Stimulated activated CD8-positive, alpha-beta memory T cell treated with anti-CD3 and anti-CD28 coated beads, Interleukin-15, amount 100 ng/mL, for 48 hours (primary cell): ENCODE data around the gene LRGUK.
"Not testable (repeated sequence)": the region's sequence is repeated elsewhere in the genome, so short reads cannot be mapped to it uniquely, and the experiment has no call there.

Experiments
- DNase-seq, 2 donors: peaks; one replicate each; pipeline ENCODE4 v3.0.0-alpha.2; 2020; ENCODE audit warnings: low read depth in 2 of 2

Gene LRGUK

DNA sequence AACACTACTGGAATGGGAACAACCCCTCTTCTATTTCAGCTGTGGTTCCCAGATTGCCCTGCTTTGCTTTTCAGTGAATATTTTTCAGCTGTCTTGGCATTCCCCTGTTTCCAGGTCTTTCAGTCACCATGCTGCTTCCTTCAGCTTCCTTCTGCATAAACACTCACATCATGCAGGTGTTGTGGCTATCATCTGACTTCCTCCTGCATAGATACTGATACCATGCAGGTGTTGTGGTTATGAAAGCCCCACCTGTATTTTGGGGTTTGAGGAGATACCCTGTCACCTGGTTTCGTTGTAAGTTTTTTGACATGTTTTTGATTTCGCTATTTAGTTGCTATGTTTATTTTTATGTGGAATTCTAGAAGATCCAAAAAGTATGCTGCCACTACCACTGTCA is 118.1 kb downstream of the LRGUK start:
- DNase-seq, result no peak

DNA sequence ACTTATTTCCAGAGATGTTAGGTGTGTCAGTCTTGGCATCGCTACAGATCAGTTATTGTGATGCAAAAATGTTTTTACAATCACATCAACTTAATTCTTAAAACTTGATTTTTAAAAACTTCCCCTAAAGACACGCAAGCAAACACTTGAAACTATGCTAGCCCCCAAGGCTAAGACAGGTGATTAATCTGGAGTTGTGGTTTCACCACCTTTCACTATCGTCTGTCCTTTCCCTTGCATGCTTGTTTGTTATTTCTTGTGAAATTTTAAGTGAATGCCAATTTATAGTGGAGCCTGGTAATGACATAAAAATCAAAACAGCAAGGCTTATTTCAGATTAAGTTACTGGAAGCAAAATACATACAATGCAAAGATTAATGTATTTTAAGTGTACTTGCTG is 119.2 kb downstream of the LRGUK start:
- DNase-seq, result no peak

DNA sequence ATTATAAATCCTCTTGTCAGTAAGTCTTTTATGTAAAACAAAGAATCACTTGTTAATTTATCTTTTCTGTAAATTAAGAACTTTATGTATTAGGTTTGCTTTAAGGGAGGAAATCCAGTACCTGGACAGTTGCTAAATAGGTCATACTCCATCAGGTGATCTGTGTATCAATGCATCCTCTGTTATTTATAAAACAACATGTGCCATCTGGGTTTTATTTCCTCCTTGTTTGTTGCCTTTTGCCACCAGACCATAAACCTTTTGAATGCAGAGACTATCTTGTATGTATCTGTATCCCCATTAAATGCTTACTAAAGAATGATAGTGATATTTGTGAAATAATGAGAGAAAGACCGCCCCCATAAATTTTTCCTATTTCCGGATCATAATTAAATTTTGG is 119.6 kb downstream of the LRGUK start:
- DNase-seq, result no peak

DNA sequence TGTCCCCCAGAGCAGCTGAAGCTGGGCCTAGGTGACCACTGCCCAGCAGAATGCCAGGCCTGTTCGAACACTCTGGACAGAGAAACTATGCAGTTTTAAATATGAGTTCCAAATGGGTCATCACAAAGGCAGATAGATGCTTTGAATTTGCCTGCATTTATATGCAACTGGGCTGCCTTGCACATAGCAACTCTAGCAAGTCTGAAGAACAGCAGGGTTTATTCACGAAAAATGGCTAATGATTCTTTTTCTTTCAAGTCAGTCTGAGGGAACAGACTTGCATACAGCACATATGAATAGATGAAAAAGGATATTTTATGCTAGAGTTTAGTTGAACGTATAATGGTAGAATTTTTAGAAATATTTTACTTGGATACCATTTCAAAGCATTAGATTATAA is 121.1 kb downstream of the LRGUK start:
- DNase-seq, result no peak

DNA sequence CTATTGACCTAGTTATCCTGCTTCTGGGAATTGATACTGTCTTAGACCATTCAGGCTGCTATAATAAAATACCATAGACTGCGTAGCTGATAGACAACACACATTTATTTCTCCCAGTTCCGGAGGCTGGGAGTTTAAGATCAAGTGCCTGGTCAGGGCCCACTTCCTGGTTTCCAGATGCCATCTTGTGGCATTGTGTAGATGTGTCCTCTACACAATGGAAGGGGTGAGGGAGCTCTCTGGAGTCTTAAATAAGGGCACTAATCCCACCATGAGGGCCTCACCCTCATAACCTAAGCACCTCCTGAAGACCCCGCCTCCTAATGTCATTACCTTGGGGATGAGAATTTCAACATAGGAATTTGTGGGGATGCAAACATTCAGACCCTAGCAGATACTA is 127.2 kb downstream of the LRGUK start:
- no peak for DNase-seq

DNA sequence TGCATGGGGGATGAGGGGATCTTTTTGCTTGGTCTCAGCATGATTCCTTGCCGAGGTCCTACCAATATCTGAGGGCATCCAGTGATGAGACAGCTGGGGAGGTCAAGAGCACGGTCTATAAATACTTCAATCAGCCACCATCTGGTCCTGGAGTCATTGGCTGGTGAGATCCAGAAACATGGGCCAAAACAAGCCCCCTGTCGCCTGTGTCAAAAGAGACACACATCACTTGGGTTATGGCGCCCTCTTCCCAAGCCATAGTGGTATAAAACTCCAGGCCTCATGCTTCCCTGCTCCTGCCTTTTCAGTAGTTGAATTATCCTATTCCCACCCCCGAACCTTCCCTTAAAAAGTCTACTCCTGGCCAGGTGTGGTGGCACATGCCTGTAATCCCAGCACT is 128.7 kb downstream of the LRGUK start:
- DNase-seq, result no peak

DNA sequence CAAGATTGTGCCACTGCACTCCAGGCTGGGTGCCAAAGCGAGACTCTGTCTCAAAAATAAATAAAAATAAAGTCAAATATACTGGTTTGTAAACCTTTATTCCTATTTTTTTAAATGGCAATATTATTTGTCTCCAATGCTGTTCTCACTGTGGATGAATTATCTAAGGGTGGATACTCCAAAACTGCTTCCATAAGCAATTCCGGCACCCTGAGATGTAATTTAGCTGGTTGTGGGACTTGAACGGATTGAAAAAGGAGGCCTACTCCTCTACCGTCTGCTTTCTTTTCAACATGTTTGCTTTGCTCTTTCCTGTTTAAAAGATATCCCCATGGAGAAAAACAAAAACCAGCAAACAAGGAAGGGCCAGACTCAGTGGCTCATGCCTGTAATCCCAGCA is 135.2 kb downstream of the LRGUK start:
- no peak for DNase-seq

DNA sequence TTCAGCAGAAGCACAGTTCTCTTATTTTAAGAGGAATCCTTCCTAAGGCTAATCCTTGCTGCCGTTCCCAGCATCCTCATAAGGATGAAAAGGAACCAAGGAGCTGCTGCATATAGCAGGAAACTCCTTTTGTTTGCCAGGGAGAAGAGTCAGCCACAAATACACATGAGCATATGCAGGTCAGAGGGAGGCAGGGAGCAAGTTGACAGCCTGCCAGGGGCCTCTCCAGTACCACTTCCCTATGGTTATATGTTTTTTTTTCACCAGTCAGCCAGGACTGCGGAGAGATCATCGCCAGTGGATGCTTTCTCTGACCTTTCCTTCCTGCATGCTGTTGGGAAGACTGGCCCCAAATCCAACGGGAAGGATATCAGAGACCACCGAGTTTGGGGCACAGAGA is 149.8 kb downstream of the LRGUK start:
- DNase-seq, result no peak

DNA sequence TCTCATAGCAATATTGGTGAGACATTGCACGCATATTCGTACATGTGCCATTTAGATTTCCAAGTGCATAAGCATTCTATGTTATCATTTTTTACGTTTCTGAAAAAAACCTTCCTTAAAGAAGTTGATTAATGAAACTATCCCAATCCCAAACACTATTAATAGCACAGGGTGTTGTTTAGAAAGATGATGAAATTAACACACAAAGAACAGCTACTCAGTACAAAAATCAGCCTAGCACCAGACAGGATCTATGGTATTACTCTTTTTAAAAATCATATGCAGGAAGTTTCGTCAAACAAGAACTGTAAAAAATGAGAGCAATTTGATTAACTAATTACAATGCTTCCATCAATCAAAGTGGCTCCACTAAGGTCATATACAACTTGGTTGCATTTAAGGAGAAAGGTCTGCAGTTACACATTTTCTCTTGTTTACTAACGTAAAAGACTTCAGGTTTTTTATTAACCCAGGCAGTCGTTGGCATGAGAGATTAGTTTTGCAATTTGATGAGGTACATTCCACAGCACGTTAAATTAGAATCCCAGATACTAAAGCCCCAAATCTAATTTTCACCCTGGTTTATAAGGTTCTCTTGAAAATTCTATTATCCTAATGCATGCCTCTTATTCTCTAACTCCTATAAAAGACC is 151.5 kb downstream of the LRGUK start:
- no peak for DNase-seq

DNA sequence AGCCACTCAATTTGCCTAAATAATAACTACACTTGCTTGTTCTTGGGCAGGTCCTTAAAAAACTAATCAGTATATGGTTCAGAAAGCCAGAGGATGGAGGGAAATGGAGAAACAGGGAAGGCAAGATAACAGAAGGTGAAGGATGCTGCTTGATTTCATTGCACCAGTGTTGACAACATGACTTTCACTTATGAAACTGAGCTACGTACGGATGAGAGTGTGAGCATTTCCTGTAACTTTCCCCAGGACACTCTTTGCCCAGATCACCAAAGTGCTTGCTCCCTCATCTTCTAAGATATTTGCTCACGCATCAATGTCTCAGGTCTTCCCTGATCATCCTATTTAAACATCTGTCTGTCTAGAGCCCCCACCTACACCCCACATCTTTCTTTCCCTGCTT is 152.2 kb downstream of the LRGUK start:
- DNase-seq, result no peak

DNA sequence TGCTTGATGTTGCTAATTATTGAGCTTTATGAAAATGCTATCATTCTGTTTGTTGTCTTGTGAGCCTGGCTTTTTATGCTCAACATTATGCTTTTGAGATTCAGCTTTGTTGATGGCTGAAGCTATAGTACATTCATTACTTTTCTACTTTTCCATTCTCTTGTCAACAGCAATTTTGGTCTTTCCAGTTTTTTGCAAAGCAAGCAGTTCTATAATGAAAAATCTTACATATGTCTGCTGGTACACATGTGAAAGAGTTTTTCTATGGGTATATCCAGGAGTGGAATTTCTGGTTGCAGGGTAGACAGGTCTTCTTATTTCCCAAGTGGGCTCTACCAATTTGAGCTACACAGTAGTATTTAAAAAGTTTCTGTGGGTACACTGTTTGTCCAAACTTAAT is 152.8 kb downstream of the LRGUK start:
- no peak for DNase-seq

DNA sequence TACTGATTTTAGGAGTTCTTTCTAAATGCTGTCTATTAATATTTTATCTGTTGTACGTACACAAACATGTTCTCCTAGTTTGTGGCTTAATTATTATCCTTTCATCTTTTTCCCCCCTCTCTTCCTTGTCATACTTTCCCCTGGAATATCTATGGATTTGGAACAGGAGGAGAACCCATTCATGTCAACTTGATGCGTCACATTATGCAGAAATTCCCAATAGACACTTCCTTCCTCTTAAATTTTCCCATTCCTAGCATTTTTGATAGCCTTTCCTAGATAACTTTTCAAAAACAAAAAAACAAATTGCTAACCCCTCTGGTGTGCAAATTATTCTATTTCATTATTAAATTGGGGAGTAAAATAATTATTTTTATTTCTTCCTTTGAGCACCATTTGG is 153.4 kb downstream of the LRGUK start:
- DNase-seq, result no peak

DNA sequence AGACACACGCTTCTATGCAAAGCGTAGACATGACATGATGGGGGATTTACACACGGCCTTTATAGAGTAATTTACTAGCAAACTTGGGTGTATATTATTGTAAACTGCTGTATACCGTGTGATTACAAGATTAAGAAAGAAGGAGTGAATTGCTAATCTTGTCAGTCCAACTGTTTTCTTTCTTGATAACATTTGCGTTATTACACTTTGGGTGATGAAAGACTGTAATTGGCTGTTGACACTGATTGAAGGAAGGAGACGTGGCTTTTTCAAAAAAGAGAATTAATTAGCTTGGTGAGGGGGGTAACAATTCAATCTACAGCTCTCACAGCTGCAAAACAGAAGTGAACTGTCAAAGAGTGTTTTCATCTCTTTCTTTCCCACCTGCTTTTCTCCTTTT is 156.9 kb downstream of the LRGUK start:
- no peak for DNase-seq

DNA sequence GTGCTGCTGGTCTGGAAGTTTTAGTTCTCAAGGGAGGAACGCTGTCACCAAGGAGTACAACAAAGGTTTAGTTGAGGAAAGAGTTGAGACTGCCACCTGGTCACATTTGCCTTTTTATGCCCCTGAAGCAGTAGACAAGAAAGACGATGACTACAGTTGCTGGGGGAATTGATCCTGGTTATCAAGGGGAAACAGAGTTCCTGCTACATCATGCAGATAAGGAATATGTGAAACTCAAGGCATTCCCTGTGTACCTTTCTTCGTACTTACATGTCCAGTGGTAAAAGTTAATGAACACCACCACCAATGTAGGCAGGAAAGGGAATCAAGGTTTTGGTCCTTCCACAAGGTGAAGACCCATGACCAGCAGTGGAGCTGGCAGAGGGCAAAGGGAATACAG is 157.8 kb downstream of the LRGUK start:
- DNase-seq, result no peak

DNA sequence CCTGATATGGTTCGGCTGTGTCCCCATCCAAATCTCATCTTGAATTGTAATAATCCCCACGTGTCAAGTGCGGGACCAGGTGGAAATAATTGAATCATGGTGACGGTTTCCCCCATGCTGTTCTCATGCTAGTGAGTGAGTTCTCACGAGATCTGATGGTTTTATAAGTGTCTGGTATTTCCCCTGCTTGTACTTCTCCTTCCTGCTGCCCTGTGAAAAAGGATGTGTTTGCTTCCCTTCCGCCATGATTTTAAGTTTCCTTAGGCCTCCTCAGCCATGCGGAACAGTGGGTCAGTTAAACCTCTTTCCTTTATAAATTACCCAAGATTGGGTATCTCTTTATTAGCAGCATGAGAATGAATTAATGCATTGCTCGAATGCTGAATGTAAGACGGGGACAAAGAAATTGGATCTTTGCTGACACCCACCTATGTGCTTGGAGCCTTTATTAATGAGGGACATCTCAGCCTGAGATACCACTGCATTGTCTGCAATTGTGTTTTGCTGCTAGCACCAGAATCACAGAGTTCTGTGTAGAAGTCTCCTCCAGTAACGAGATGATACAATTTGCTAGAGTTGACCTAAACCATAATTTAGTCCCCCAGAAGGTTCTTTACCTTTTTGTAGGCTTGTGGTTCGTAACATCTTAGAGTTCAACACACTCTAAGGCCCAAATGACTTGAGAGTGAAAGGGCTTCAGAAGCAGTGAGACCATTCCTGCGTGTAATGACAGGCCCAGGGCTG is 160.9 kb downstream of the LRGUK start:
- no peak for DNase-seq

DNA sequence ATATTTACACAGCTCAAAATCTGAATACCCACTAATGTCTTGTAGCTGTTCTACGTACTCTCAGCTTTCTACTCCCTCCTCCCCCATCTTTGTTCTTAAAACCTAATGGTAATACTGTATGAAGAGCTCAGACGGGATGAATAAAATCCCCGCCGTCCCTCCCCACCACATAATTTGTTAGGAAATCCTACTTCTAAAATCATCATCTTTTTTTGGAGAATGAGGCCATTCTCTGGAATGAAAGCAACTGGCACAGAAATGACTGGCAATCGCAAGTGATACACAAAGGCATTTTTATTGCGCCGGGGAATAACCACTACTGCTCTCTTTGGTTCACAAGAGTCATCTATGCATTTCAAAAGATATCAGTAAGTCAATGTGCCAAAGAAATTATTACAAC is 162.3 kb downstream of the LRGUK start:
- DNase-seq, result no peak

DNA sequence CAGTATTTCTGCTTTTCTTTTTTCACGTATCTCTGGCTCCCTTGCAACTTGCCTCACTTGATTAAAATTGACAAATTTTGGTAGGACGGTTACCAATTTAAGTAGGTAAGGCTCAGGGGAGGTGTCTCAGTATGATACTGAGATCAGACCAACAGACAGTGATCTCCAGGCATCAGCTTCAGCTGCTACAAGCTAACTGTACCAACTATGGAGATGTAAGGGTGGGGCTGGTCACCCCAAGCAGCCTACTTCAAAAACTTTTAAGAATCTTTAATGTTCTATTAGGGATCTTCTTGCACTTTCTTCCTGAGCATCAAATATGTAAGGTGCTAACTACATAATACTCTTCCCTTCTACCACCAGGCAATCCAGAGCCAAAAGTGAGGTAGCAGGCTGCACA is 162.7 kb downstream of the LRGUK start:
- DNase-seq, result no peak

DNA sequence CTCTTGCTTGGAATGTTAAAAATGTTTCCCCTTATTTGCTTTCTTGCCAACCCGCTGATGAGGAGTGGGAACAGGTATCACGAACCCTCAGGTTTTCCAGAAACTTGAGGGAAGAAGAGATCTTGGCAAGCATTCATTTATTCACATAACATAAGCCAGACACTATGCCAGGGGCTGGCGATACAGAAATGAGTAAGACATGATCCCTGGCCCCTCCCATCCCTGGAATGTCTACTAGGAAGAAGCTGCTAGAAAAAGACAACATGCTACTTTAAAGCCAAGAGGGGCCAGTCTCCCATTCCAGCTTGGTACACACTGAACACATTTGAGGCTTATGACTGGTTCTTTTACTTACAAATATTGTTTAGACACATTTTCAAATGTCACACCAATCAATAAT is 163.1 kb downstream of the LRGUK start:
- no peak for DNase-seq

DNA sequence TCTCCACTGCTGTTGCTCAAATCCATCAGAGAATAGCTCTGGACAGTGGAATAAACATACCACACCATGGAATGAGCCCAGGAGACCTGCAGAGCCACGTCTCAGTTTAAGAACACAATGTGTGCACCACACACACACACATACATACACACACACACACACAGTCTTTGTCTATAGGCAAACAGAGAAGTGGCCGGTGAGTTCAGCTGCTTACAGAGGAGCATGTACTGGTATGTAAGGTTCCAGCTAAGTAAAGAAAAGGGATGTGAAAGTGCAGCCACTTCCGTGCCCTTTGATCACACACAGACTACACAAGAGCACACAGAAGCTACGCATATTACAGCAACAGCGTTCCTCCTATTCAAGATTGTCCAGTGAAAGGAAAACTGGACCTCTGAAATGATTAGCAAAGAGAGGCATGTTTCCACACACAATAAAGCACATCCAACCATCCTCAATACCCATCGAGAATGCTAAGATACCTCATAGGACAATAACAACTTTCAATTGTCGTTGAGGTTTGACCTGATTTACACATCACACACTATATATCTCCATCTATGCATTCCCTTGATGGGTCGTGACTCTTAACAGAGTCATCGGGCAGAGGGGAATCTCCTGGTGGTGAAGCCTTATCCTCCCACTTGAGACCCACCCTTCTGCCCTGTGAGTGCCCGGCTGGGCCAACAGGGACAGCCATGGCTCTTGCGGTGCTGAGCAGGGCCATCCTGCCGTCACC is 166.0 kb downstream of the LRGUK start:
- no peak for DNase-seq

DNA sequence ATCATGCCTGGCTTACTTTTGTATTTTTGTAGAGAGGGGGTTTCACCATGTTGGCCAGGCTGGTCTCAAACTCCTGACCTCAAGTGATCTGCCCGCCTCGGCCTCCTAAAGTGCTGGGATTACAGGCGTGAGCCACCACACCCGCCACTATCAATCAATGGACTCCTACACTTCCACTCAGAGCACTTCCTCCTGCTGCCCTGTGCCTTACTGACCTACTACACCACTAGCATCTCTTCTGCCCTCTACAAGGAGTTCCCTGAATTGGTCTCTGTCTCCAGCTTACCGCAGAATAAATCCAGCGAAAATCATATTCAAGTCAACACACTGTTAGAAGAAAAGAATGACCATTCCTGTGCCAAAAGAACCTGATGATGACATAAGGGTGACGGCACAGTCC is 168.8 kb downstream of the LRGUK start:
- DNase-seq, result not testable (repeated sequence)

DNA sequence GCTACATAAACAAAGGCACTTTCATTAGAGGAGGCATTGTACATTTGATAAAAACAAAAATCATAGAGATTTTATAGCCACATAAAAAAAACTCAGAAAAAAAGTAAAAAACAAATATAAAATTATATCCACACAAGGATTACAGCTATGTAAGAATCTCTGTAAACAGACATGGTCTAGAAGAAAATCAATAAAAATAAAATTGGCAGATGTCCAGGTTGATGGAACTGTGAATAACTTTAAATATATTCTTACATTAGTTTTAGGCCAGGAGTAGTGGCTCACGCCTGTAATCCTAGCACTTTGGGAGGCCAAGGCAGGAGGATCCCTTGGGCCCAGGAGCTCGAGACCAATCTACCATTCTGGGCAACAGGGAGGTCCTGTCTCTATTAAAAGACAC is 170.3 kb downstream of the LRGUK start:
- no peak for DNase-seq

DNA sequence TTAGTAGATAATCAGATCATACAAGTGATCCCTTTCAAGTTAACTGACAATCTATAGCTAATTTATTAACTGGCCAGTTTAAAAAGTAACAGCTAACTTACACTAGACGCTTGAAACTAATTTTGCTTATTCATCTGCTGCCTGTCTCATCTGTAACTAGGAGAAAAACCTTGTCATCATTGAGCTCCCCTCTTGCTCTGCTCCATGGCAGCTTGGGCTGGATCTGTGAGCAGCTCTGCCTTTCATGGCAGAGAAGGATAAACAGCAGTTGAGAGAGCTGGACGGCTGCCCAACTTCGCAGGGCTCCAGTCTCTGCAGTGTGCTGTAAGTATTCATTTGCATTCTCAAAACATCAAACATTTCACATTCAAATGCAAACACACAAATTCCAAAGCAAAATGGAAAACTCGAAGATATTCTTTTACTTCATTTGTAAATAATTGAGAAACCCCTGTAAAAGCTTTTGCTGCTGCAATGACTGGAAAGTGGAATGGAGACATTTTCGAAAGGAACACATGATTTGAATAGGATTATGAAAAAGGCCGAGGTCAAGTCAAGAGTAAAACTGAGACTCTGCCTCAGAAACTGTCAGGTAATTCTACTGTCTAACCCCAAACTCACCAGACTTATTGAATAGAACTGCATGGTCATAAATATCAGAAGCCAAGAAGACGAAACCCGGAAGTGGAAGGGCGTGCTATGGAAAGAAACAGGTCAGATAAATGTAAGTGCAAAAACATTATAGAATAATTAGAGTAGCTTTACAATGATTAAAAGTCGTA is 172.0 kb downstream of the LRGUK start:
- DNase-seq, result no peak
